B cell (primary cell): Measurements from ENCODE around the gene RAD50. TPM values are rescaled to one million over a fixed set of nuclear protein-coding genes. Genes with fewer than 3 reads are reported as not detected.

Experiments used
- ATAC-seq: fragments of 200-7000 bp; cut with Tn5 transposase; one replicate; pipeline ENCODE4 v1.10.0; 2021; ENCODE audit warnings: low read depth, mild to moderate bottlenecking, moderate number of reproducible peaks, moderate library complexity
- CTCF ChIA-PET: fragments of 350-600 bp; sonication (Branson Sonifier 250); formaldehyde crosslinking; loops from one replicate; lab custom pipeline; 2021; ENCODE audit warnings: antibody characterized with exemption, inconsistent platforms; lab: Charles Lee
- POLR2A ChIA-PET: fragments of 350-600 bp; sonication (Branson Sonifier 250); formaldehyde crosslinking; loops from one replicate; lab custom pipeline; 2021; ENCODE audit warnings: antibody characterized with exemption; lab: Charles Lee
- DNase-seq: peaks from one replicate; pipeline ENCODE4 v3.0.0; 2013
- H2AFZ ChIP-seq: 2 replicates; pipeline ENCODE4 v1.6.1; 2012; ENCODE audit warnings: mild to moderate bottlenecking, low read depth, low read length; ENCODE audit not compliant: insufficient read depth, poor library complexity, severe bottlenecking
- H3K27ac ChIP-seq, 2 donors: 1 replicate in 1 of 2; 2 replicates in 1 of 2; pipeline ENCODE4 v1.5.1; 2012 to 2013; ENCODE audit warnings: low read length in 2 of 2, mild to moderate bottlenecking in 2 of 2, moderate library complexity in 1 of 2
- H3K27me3 ChIP-seq, 4 experiments: fragments of 200-600 bp in 1 of 4; sonication (generic) in 1 of 4; replicated peaks in 1 of 4; 1 replicate in 2 of 4; 2 replicates in 2 of 4; pipeline versions ENCODE4 v1.6.1 to v1.7.0; 2013 to 2016; ENCODE audit warnings: low read length in 3 of 4, mild to moderate bottlenecking in 2 of 4, mixed read lengths in 1 of 4, moderate library complexity in 1 of 4; ENCODE audit not compliant: insufficient read depth in 4 of 4, control insufficient read depth in 3 of 4; ENCODE audit errors: control extremely low read depth in 1 of 4
- H3K36me3 ChIP-seq, 2 experiments: replicated peaks in 1 of 2; 1 replicate in 1 of 2; 2 replicates in 1 of 2; pipeline versions ENCODE4 v1.6.1 to v1.7.1; 2013; ENCODE audit warnings: low read length in 1 of 2; ENCODE audit not compliant: insufficient read depth in 2 of 2, control insufficient read depth in 1 of 2; ENCODE audit errors: control extremely low read depth in 1 of 2, extremely low read depth in 1 of 2
- H3K4me1 ChIP-seq, 2 donors: fragments of 200-600 bp in 1 of 2; sonication (generic) in 1 of 2; 1 replicate in 1 of 2; 2 replicates in 1 of 2; pipeline versions ENCODE4 v1.5.1 to v1.6.1; 2013 to 2017; ENCODE audit warnings: low read length in 2 of 2; ENCODE audit not compliant: control insufficient read depth in 2 of 2, insufficient read depth in 2 of 2
- H3K4me2 ChIP-seq: replicated peaks from 2 replicates; pipeline ENCODE3; 2012; ENCODE audit warnings: mild to moderate bottlenecking, low read depth, low read length; ENCODE audit not compliant: poor library complexity, severe bottlenecking
- H3K4me3 ChIP-seq, 5 experiments: fragments of 200-600 bp in 1 of 5; sonication (generic) in 1 of 5; 1 replicate in 3 of 5; 2 replicates in 2 of 5; pipeline versions ENCODE4 v1.5.1 to v1.7.0; 2011 to 2016; ENCODE audit warnings: low read length in 4 of 5, mild to moderate bottlenecking in 4 of 5, low read depth in 2 of 5, control low read depth in 1 of 5, moderate library complexity in 1 of 5; ENCODE audit not compliant: insufficient read depth in 1 of 5; ENCODE audit errors: control extremely low read depth in 1 of 5, extremely low read depth in 1 of 5
- H3K79me2 ChIP-seq: fragments of 200-600 bp; sonication (generic); one replicate; pipeline ENCODE4 v1.6.0; 2016; ENCODE audit warnings: low read length; ENCODE audit not compliant: control insufficient read depth, insufficient read depth
- H3K9ac ChIP-seq: fragments of 200-600 bp; sonication (generic); 2 replicates; pipeline ENCODE4 v1.6.1; 2017; ENCODE audit warnings: mild to moderate bottlenecking, low read length, moderate library complexity
- H3K9me3 ChIP-seq, 3 donors: one replicate each; pipeline versions ENCODE4 v1.6.1 to v1.7.1; 2013; ENCODE audit warnings: low read length in 2 of 3; ENCODE audit not compliant: control insufficient read depth in 2 of 3, insufficient read depth in 1 of 3; ENCODE audit errors: control extremely low read depth in 1 of 3
- H4K20me1 ChIP-seq: 2 replicates; pipeline ENCODE4 v1.6.0; 2012; ENCODE audit warnings: mild to moderate bottlenecking, low read length; ENCODE audit not compliant: insufficient read depth, control insufficient read depth, poor library complexity, severe bottlenecking
- H3K27ac Mint-ChIP-seq: one replicate; pipeline ENCODE4 v1.8.0; 2021; ENCODE audit warnings: mixed read lengths
- H3K27me3 Mint-ChIP-seq: one replicate; pipeline ENCODE4 v1.8.0; 2021; ENCODE audit warnings: mixed read lengths
- H3K4me1 Mint-ChIP-seq: one replicate; pipeline ENCODE4 v1.8.0; 2021; ENCODE audit warnings: mixed read lengths
- H3K4me3 Mint-ChIP-seq: one replicate; pipeline ENCODE4 v1.8.0; 2021; ENCODE audit warnings: mixed read lengths
- H3K9me3 Mint-ChIP-seq: one replicate; pipeline ENCODE4 v1.8.0; 2022; ENCODE audit warnings: mixed read lengths; ENCODE audit not compliant: insufficient read depth
- EZH2 ChIP-seq: IDR thresholded peaks from 2 replicates; pipeline ENCODE4 v1.6.1; 2012; ENCODE audit warnings: borderline replicate concordance, low read depth, mild to moderate bottlenecking, moderate library complexity, low read length; ENCODE audit not compliant: insufficient read depth, poor library complexity, severe bottlenecking
- WGBS: methylation state at CpG from one replicate; pipeline ENCODE4 v1.1.5; 2013; ENCODE audit warnings: missing lambda C conversion rate; ENCODE audit not compliant: insufficient coverage; 5-methylcytosine and 5-hydroxymethylcytosine counted together
- intact Hi-C: fragments of 100-400 bp; cut with micrococcal nuclease; formaldehyde crosslinking; loops from one replicate; pipeline ENCODE4 v1.10.0; 2022
- polyA plus RNA-seq: library from polyadenylated mRNA; depleted of rRNA; stranded (reverse); fragments of >200 nt; gene quantifications from 2 replicates; pipeline ENCODE4 v1.2.3, GENCODE V29; 2012
- total RNA-seq, 2 donors: library from RNA; stranded (reverse); fragments of 120-200 nt in 1 of 2; gene quantifications; 1 replicate in 1 of 2; 2 replicates in 1 of 2; pipeline versions ENCODE4 v1.2.3 to v1.2.4, GENCODE V29; 2013 to 2022
- TF ChIP-seq, protein P1 (sequence below): fragments of 200-600 bp; IDR thresholded peaks from one replicate; pipeline ENCODE4 v1.8.0; 2022; ENCODE audit warnings: antibody characterized with exemption, mild to moderate bottlenecking

The RAD50 gene
- total and polyA plus RNA-seq, 2 donors (not counting 1 experiment from before 2014, with no cell fraction given): 11.2 to 32.7 TPM

DNA sequence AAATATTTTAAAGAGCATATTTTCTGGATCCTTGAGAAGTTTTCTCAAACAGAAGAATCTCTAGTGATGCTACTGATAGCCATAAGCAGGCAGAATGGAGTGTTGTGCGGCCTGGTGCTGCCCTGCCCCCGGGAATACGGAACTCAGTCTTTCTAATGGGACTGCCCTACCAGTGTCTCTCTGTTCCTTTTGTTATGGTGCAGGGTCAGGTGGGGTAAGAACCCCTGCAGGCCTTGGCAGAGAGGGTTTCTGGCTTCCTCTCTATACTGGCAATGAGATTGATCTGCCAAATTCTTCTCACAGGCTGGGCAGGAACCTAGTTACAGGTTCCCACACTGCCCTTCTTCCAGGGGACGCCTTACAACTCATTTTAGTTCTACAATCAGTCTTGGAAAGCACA is 16.0 kb upstream of the RAD50 start:
- H3K9ac ChIP-seq: no peak overlapping the region
- H3K4me3 ChIP-seq: no peak overlapping the region
- no peak overlapping the region for H3K4me2 ChIP-seq
- intact Hi-C loops: no loop called here
- DNase-seq (no peak), ATAC-seq (no peak)
- H4K20me1 ChIP-seq: no peaks in the 10 kb centered on the region
- Mint-ChIP-seq H3K4me3 (no peak overlapping the region), H3K27ac (no peak overlapping the region), H3K27me3 (peaks cover 17% of the 10 kb centered on the region), H3K4me1 (no peaks in the 10 kb centered on the region), H3K9me3 (no peaks in the 10 kb centered on the region)
- ChIA-PET POLR2A (no interaction called here), CTCF (no interaction called here)
- H2AFZ ChIP-seq: no peak overlapping the region
- no peak overlapping the region for H3K27ac ChIP-seq
- H3K27me3 ChIP-seq: peaks cover 0 to 8% (median under 1%) of the 10 kb centered on the region in 4 experiments
- H3K9me3 ChIP-seq: no peaks in the 10 kb centered on the region
- H3K36me3 ChIP-seq: no peaks in the 10 kb centered on the region
- 100% methylated on average over 4 of the region's 4 CpGs for WGBS
- no peaks in the 10 kb centered on the region for H3K4me1 ChIP-seq
- no peaks in the 10 kb centered on the region for H3K79me2 ChIP-seq
- no peak for TF ChIP-seq EZH2

DNA sequence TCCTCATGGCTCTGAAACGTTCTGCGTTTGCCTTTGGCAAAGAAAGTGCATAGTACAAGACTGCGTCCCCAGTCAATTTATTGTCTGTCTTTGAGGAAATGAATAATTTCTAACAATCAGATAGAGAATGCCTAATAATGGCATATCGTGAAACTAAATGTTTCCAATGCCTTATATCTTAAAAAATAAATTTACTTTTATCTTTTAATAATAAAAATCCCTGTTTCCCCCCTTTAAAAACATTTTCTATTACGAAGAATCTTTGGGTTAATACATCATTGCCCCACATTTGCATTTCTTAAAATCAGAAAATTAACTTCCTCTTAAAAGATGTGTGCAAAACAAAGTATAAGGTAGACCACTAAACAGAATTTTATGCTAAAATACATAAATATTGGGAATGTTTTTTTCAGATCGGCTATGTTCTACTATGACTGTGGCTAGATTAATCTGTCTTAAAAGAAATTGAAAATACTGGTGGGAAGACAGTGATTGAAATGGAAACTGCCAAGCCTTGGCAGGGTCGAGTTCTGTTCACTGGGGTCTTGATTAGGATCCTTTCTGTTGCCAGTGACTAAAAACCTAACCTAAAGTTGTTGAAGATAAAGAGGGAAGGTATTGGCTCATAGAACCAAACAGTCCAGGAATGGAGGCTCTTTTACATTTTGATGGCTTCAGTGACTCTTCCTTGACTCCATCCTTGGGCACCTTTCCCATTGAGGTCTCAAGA is 13.1 kb upstream of the RAD50 start, which contains the start of gene IL5:
Gene IL5, minus strand, starts transcription at position 51 of the 730 bp plus-strand sequence. Its CDS starts 44 bp downstream, at position 7.
- Mint-ChIP-seq H3K4me3 (no peak within 1 kb of the TSS), H3K27me3 (peaks cover 4% of the 10 kb centered on the region), H3K4me1 (no peaks in the 10 kb centered on the region), H3K9me3 (no peaks in the 10 kb centered on the region), H3K27ac (no peak within 1 kb of the TSS)
- no peaks in the 10 kb centered on the region for H3K79me2 ChIP-seq
- DNase-seq (no peak), ATAC-seq (no peak)
- H3K27me3 ChIP-seq: no peaks in the 10 kb centered on the region
- POLR2A ChIA-PET: no interaction called here
- no peak within 1 kb of the TSS for H2AFZ ChIP-seq
- H3K9me3 ChIP-seq: no peaks in the 10 kb centered on the region
- no peak within 1 kb of the TSS for H3K9ac ChIP-seq
- intact Hi-C loops: no loop called here
- no peaks in the 10 kb centered on the region for H4K20me1 ChIP-seq
- TF ChIP-seq, protein P1, sequence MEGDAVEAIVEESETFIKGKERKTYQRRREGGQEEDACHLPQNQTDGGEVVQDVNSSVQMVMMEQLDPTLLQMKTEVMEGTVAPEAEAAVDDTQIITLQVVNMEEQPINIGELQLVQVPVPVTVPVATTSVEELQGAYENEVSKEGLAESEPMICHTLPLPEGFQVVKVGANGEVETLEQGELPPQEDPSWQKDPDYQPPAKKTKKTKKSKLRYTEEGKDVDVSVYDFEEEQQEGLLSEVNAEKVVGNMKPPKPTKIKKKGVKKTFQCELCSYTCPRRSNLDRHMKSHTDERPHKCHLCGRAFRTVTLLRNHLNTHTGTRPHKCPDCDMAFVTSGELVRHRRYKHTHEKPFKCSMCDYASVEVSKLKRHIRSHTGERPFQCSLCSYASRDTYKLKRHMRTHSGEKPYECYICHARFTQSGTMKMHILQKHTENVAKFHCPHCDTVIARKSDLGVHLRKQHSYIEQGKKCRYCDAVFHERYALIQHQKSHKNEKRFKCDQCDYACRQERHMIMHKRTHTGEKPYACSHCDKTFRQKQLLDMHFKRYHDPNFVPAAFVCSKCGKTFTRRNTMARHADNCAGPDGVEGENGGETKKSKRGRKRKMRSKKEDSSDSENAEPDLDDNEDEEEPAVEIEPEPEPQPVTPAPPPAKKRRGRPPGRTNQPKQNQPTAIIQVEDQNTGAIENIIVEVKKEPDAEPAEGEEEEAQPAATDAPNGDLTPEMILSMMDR: no peak
- no peak for TF ChIP-seq EZH2
- H3K4me3 ChIP-seq: no peak within 1 kb of the TSS
- H3K4me2 ChIP-seq: no peak within 1 kb of the TSS
- no peaks in the 10 kb centered on the region for H3K36me3 ChIP-seq
- no peaks in the 10 kb centered on the region for H3K4me1 ChIP-seq
- CTCF ChIA-PET: interaction anchor here (1.7 kb wide), 1 partner anchor 17 kb away, joined by 4 read pairs; no protein-coding TSS in a partner anchor
- no peak within 1 kb of the TSS for H3K27ac ChIP-seq
- WGBS: 100% methylated on average over 1 of the region's 7 CpGs
